HL-60 (cell line): ENCODE data around the gene YWHAQ.

ENCODE experiments used
- POLR2AphosphoS5 ChIP-seq: IDR thresholded peaks from 2 replicates; pipeline ENCODE4 v1.6.1; 2012; ENCODE audit warnings: low read depth
- TF ChIP-seq, protein P1 (sequence below): IDR thresholded peaks from one replicate; pipeline ENCODE4 v1.5.1; 2011; ENCODE audit warnings: low read length, control low read depth, inconsistent platforms; ENCODE audit not compliant: insufficient read depth

- TF ChIP-seq, protein P1, sequence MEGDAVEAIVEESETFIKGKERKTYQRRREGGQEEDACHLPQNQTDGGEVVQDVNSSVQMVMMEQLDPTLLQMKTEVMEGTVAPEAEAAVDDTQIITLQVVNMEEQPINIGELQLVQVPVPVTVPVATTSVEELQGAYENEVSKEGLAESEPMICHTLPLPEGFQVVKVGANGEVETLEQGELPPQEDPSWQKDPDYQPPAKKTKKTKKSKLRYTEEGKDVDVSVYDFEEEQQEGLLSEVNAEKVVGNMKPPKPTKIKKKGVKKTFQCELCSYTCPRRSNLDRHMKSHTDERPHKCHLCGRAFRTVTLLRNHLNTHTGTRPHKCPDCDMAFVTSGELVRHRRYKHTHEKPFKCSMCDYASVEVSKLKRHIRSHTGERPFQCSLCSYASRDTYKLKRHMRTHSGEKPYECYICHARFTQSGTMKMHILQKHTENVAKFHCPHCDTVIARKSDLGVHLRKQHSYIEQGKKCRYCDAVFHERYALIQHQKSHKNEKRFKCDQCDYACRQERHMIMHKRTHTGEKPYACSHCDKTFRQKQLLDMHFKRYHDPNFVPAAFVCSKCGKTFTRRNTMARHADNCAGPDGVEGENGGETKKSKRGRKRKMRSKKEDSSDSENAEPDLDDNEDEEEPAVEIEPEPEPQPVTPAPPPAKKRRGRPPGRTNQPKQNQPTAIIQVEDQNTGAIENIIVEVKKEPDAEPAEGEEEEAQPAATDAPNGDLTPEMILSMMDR = no peak
- TF ChIP-seq POLR2AphosphoS5 = no peak
Observed at GRCh38 chr2:9595746-9596145, 35.1 kb downstream of the YWHAQ start.
